Endothelial cell of hepatic sinusoid (primary cell): ENCODE measurements around the gene MLXIP.
"Not testable (repeated sequence)": the region's sequence is repeated elsewhere in the genome, so short reads cannot be mapped to it uniquely, and the experiment has no call there.

Source experiments
- in situ Hi-C: cut with HindIII; loops from 2 replicates; pipeline ENCODE4 v1.10.0; 2017; ENCODE audit warnings: low sequenced_read_pairs

The MLXIP gene

GRCh38 chr12:122078141-122079032, at the start of gene MLXIP:
TSS of gene MLXIP (plus strand) at chr12:122078756. CDS start at chr12:122078854, 98 bp downstream.
- in situ Hi-C loops = no loop called here

GRCh38 chr12:122028905-122029560, 49.5 kb upstream of the MLXIP start:
- in situ Hi-C loops = no loop called here

GRCh38 chr12:122029620-122030423, 48.7 kb upstream of the MLXIP start:
- in situ Hi-C loops = no loop called here

GRCh38 chr12:122030424-122031035, 48.0 kb upstream of the MLXIP start:
- in situ Hi-C loops = no loop called here

- in situ Hi-C loops = no loop called here
Observed at GRCh38 chr12:122031342-122032216, 47.0 kb upstream of the MLXIP start.

- in situ Hi-C loops = no loop called here
Observed at GRCh38 chr12:122032580-122032979, 46.0 kb upstream of the MLXIP start.

- in situ Hi-C loops = no loop called here
Observed at GRCh38 chr12:122035292-122035691, 43.3 kb upstream of the MLXIP start.

GRCh38 chr12:122036153-122036552, 42.4 kb upstream of the MLXIP start:
- in situ Hi-C loops = no loop called here

- in situ Hi-C loops = no loop called here
Observed at GRCh38 chr12:122040579-122041386, 37.8 kb upstream of the MLXIP start.

GRCh38 chr12:122041458-122041857, 37.1 kb upstream of the MLXIP start:
- in situ Hi-C loops = not testable (repeated sequence)

GRCh38 chr12:122042910-122043309, 35.6 kb upstream of the MLXIP start:
- in situ Hi-C loops = no loop called here

GRCh38 chr12:122043476-122043875, 35.1 kb upstream of the MLXIP start:
- in situ Hi-C loops = no loop called here

GRCh38 chr12:122045262-122045661, 33.3 kb upstream of the MLXIP start:
- in situ Hi-C loops = no loop called here

GRCh38 chr12:122046145-122046544, 32.4 kb upstream of the MLXIP start:
- in situ Hi-C loops = no loop called here

GRCh38 chr12:122048151-122048550, 30.4 kb upstream of the MLXIP start:
- in situ Hi-C loops = no loop called here

GRCh38 chr12:122049827-122050226, 28.7 kb upstream of the MLXIP start:
- in situ Hi-C loops = no loop called here

GRCh38 chr12:122050706-122051105, 27.9 kb upstream of the MLXIP start:
- in situ Hi-C loops = no loop called here

GRCh38 chr12:122051231-122051876, 27.2 kb upstream of the MLXIP start:
- in situ Hi-C loops = no loop called here

GRCh38 chr12:122052285-122052684, 26.3 kb upstream of the MLXIP start:
- in situ Hi-C loops = no loop called here
